ENCODE measurements around the gene EDRF1. TPM values are rescaled to one million over a fixed set of nuclear protein-coding genes. Genes with fewer than 3 reads are reported as not detected.

EDRF1 gene
- total and polyA plus RNA-seq, 10 of the 15 experiments (the other 5 are each of a cell fraction or from before 2014, with no cell fraction given) = 16.8 to 99.7 (median 42.9) TPM

DNA sequence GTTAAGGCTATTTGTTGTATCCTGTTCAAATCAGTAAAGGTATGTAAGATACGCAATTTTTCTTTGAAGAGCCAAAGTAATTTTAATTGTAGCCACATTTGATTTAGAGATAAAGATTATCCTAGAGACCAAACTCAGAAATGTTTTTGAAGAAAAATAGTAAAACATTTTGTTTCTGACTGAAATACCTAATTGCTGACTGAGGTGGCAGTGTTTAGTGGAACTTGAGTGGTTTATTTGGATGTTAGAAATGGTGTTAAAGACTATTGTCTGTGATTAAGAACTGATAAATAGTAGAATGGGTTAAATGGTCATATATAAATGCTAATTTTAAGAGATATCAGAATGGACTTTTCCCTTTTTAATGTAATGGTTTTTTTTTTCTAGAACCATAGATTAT is 15.3 kb downstream of the EDRF1 start:
- H3K27ac ChIP-seq (ENCODE audit: control insufficient read depth, insufficient read depth) = no peak overlapping the region
- no peaks in the 10 kb centered on the region for H3K27me3 ChIP-seq (replicated peaks in 1 of 2; ENCODE audit: control insufficient read depth in 2 of 2, insufficient read depth in 2 of 2, low read length in 1 of 2)
- H4K20me1 ChIP-seq (ENCODE audit: control insufficient read depth, insufficient read depth) = no peaks in the 10 kb centered on the region
- TF ChIP-seq ZBTB33 (IDR thresholded peaks at IDR 0.05) (no peak), FOXK2 (IDR thresholded peaks at IDR 0.05) (no peak), CHD2 (IDR thresholded peaks at IDR 0.05; ENCODE audit: borderline replicate concordance, low read depth, low read length) (no peak), SIX5 (IDR thresholded peaks at IDR 0.05; ENCODE audit: low read depth, low read length, severe bottlenecking) (no peak), SRF (IDR thresholded peaks at IDR 0.05; ENCODE audit: low read depth in 2 of 2, low read length in 2 of 2) (no peak), RELB (IDR thresholded peaks at IDR 0.05; ENCODE audit: low read depth) (no peak), HDAC2 (IDR thresholded peaks at IDR 0.05) (no peak), IRF4 (IDR thresholded peaks at IDR 0.05; ENCODE audit: low read depth, low read length) (no peak), BCLAF1 (IDR thresholded peaks at IDR 0.05) (no peak), LARP7 (IDR thresholded peaks at IDR 0.05) (no peak), STAT3 (IDR thresholded peaks at IDR 0.05; ENCODE audit: low read depth, low read length) (no peak), JUND (IDR thresholded peaks at IDR 0.05; ENCODE audit: low read depth, low read length) (no peak), TCF12 (IDR thresholded peaks at IDR 0.05; ENCODE audit: low read depth, low read length) (no peak)
- TF ChIP-seq, protein P1, sequence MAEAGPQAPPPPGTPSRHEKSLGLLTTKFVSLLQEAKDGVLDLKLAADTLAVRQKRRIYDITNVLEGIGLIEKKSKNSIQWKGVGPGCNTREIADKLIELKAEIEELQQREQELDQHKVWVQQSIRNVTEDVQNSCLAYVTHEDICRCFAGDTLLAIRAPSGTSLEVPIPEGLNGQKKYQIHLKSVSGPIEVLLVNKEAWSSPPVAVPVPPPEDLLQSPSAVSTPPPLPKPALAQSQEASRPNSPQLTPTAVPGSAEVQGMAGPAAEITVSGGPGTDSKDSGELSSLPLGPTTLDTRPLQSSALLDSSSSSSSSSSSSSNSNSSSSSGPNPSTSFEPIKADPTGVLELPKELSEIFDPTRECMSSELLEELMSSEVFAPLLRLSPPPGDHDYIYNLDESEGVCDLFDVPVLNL (IDR thresholded peaks at IDR 0.05; ENCODE audit: low read depth, low read length) = no peak
- CTCF ChIA-PET = no interaction called here
- POLR2A ChIA-PET = no interaction called here
- ATAC-seq (peak; percentile 25; the same call in 1 of the 3 replicates), FAIRE-seq (peak; percentile 83), DNase-seq (ENCODE audit: low read depth, low spot score) (no peak)
- peaks cover 14 to 40% of the 10 kb centered on the region in 2 experiments for H3K36me3 ChIP-seq (ENCODE audit: control insufficient read depth in 2 of 2, insufficient read depth in 2 of 2, low read length in 1 of 2)
- RAD21 ChIA-PET (ENCODE audit: unreplicated experiment) = no interaction called here
- no TSS peak for BruUV-seq (replicated peaks)
- SMC1A ChIA-PET (ENCODE audit: uncharacterized antibody, unreplicated experiment) = no interaction called here
- H3K9ac ChIP-seq (ENCODE audit: control insufficient read depth, insufficient read depth, low read length) = no peak overlapping the region
- in situ Hi-C loops (cut with MboI) (no loop called here), intact Hi-C loops (cut with micrococcal nuclease; ENCODE audit: unreplicated experiment) (no loop called here)
- 52% methylated on average over 1 of the region's 1 CpG for WGBS (ENCODE audit: insufficient coverage, insufficient replicate concordance, low lambda C conversion rate, missing lambda C conversion rate)
- no peak overlapping the region for H3K4me3 ChIP-seq
- H2AFZ ChIP-seq (ENCODE audit: control insufficient read depth, low read depth, low read length) = no peak overlapping the region
- H3K9me3 ChIP-seq (replicated peaks; ENCODE audit: control insufficient read depth, insufficient read depth, low read length) = no peaks in the 10 kb centered on the region
- H3K4me2 ChIP-seq (ENCODE audit: control insufficient read depth, insufficient read depth) = no peak overlapping the region
- no peaks in the 10 kb centered on the region for H3K79me2 ChIP-seq (ENCODE audit: control insufficient read depth, insufficient read depth, low read length)
- H3K4me1 ChIP-seq (ENCODE audit: control insufficient read depth, insufficient read depth, low read length) = no peaks in the 10 kb centered on the region

Measured in GM12878 (cell line).